ENCODE measurements around the gene COL1A2. TPM values are rescaled to one million over a fixed set of nuclear protein-coding genes. Genes with fewer than 3 reads are reported as not detected.

The COL1A2 gene
- total RNA-seq, 1 experiment from 2014 or later = 81.2 TPM

GRCh38 chr7:94477878-94478277 is 83.2 kb downstream of the COL1A2 start:
- Mint-ChIP-seq H3K27ac (no peak overlapping the region), H3K4me3 (no peak overlapping the region), H3K36me3 (no peaks in the 10 kb centered on the region), H3K4me1 (no peaks in the 10 kb centered on the region), H3K9me3 (peaks cover 4% of the 10 kb centered on the region), H3K27me3 (ENCODE audit: low read depth) (no peaks in the 10 kb centered on the region)
- DNase-seq (ENCODE audit: low spot score) (no peak), ATAC-seq (no peak)
- ChIA-PET CTCF (no interaction called here), POLR2A (no interaction called here)
- TF ChIP-seq ZSCAN18 (CRISPR knock-in tag; IDR thresholded peaks at IDR 0.05) (no peak), ZNF425 (CRISPR knock-in tag; conservative IDR thresholded peaks at IDR 0.05) (no peak), ZNF138 (CRISPR knock-in tag; conservative IDR thresholded peaks at IDR 0.05) (no peak), KAT7 (CRISPR knock-in tag; IDR thresholded peaks at IDR 0.05; ENCODE audit: borderline replicate concordance) (no peak), ZMAT4 (CRISPR knock-in tag; IDR thresholded peaks at IDR 0.05) (no peak), ATF2 (CRISPR knock-in tag; IDR thresholded peaks at IDR 0.05; ENCODE audit: borderline replicate concordance, low read depth) (no peak), MAX (CRISPR knock-in tag; IDR thresholded peaks at IDR 0.05) (no peak), NFATC4 (CRISPR knock-in tag; IDR thresholded peaks at IDR 0.05) (no peak), E2F4 (CRISPR knock-in tag; IDR thresholded peaks at IDR 0.05; ENCODE audit: borderline replicate concordance, low read depth) (no peak), SMAD4 (CRISPR knock-in tag; IDR thresholded peaks at IDR 0.05) (no peak), ZNF281 (CRISPR knock-in tag; IDR thresholded peaks at IDR 0.05) (no peak), CTCF (IDR thresholded peaks at IDR 0.05) (no peak), JUN (CRISPR knock-in tag; IDR thresholded peaks at IDR 0.05) (no peak), NFYB (CRISPR knock-in tag; conservative IDR thresholded peaks at IDR 0.05; ENCODE audit: low read depth) (no peak), IRF2 (CRISPR knock-in tag; IDR thresholded peaks at IDR 0.05; ENCODE audit: borderline replicate concordance, low read depth) (no peak)

Data from WTC11 (cell line).